ENCODE measurements around the gene IQSEC2. TPM values are rescaled to one million over a fixed set of nuclear protein-coding genes. Genes with fewer than 3 reads are reported as not detected.

Gene IQSEC2
- total and polyA plus RNA-seq, 2 of the 8 experiments (the other 6 are each of a cell fraction or from before 2014, with no cell fraction given) = 6.1 to 54.9 TPM

GRCh38 chrX:53312946-53313727 is 31.8 kb upstream of the IQSEC2 start (continued):
- 0 out of 2 replicates have a peak, but pooled peaks have one; percentile 42 for TF ChIP-seq TEAD4 (IDR thresholded peaks at IDR 0.05; ENCODE audit: low read depth, low read length)
- TF ChIP-seq YY1 (IDR thresholded peaks at IDR 0.05; ENCODE audit: low read depth, low read length) = no peak
- TF ChIP-seq CTCF (IDR thresholded peaks at IDR 0.05; ENCODE audit: control extremely low read depth in 1 of 3, insufficient read depth in 1 of 3, low read depth in 1 of 3, low read length in 3 of 3) = peak in 2 of 3 experiments; percentile 55 to 70; a peak in 3 of 4 replicates
- TF ChIP-seq SIX5 (IDR thresholded peaks at IDR 0.05; ENCODE audit: low read depth, low read length) = no peak

Measured in H1 (cell line).